Activated naive CD4-positive, alpha-beta T cell treated with Interleukin-2 at 50 U/mL for 16 hours (primary cell): ENCODE measurements around the gene HIRA.

Experiments used
- DNase-seq: peaks from one replicate; pipeline ENCODE4 v3.0.0-alpha.2; 2020

The HIRA gene

GRCh38 chr22:19405652-19406051, 25.9 kb downstream of the HIRA start:
- DNase-seq, result no peak

GRCh38 chr22:19405133-19405532, 26.4 kb downstream of the HIRA start:
- no peak for DNase-seq

GRCh38 chr22:19404676-19405075, 26.9 kb downstream of the HIRA start:
- no peak for DNase-seq

- no peak for DNase-seq
Measured at GRCh38 chr22:19402642-19403191, 28.8 kb downstream of the HIRA start.

GRCh38 chr22:19401483-19401882, 30.1 kb downstream of the HIRA start:
- DNase-seq, result no peak

- no peak for DNase-seq
Measured at GRCh38 chr22:19400881-19401280, 30.7 kb downstream of the HIRA start.

GRCh38 chr22:19398652-19399051, 32.9 kb downstream of the HIRA start:
- DNase-seq, result no peak

GRCh38 chr22:19398206-19398605, 33.3 kb downstream of the HIRA start:
- DNase-seq, result no peak

GRCh38 chr22:19397734-19398104, 33.8 kb downstream of the HIRA start:
- DNase-seq, result no peak

GRCh38 chr22:19396934-19397733, 34.4 kb downstream of the HIRA start:
- DNase-seq, result no peak

GRCh38 chr22:19396561-19396933, 35.0 kb downstream of the HIRA start:
- no peak for DNase-seq

- DNase-seq, result no peak
Measured at GRCh38 chr22:19395276-19395675, 36.3 kb downstream of the HIRA start.

GRCh38 chr22:19394274-19395050, 37.1 kb downstream of the HIRA start:
- DNase-seq, result no peak

- DNase-seq, result no peak
Measured at GRCh38 chr22:19393704-19394103, 37.8 kb downstream of the HIRA start.

GRCh38 chr22:19387575-19387974, 44.0 kb downstream of the HIRA start:
- no peak for DNase-seq

GRCh38 chr22:19387038-19387437, 44.5 kb downstream of the HIRA start:
- DNase-seq, result no peak

- DNase-seq, result no peak
Measured at GRCh38 chr22:19386248-19386647, 45.3 kb downstream of the HIRA start.

- no peak for DNase-seq
Measured at GRCh38 chr22:19385221-19385906, 46.2 kb downstream of the HIRA start.

- no peak for DNase-seq
Measured at GRCh38 chr22:19383292-19383691, 48.2 kb downstream of the HIRA start.

GRCh38 chr22:19382240-19382639, 49.3 kb downstream of the HIRA start:
- DNase-seq, result no peak

- DNase-seq, result no peak
Measured at GRCh38 chr22:19378344-19378674, 53.2 kb downstream of the HIRA start.

- no peak for DNase-seq
Measured at GRCh38 chr22:19377565-19378343, 53.8 kb downstream of the HIRA start.

- no peak for DNase-seq
Measured at GRCh38 chr22:19376971-19377370, 54.6 kb downstream of the HIRA start.
